ENCODE results near the gene ITK. TPM values are rescaled to one million over a fixed set of nuclear protein-coding genes. Genes with fewer than 3 reads are reported as not detected.

ITK gene
- total and polyA plus RNA-seq, 2 experiments from 2014 or later = 0.08 TPM; not detected in 1

DNA sequence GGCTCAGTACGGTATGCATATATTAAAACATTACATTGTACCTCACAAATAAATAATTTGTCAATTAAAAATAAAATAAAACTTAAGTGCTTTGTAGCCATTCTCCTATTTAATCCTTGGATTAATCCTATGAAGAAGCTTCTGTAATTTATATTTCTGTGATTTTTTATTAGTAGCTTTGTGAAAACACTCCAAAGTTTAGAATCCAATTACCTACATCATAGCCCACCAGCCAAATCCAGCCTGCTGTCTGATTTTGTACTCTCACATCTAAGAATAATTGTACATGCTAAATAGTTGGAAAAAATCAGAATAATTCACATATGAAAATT lies 48.4 kb upstream of the ITK start (continued):
- TF ChIP-seq ETS1 (IDR thresholded peaks at IDR 0.05) (no peak), ZNF331 (CRISPR knock-in tag; IDR thresholded peaks at IDR 0.05; ENCODE audit: low read depth) (no peak), EZH2phosphoT487 (IDR thresholded peaks at IDR 0.05; ENCODE audit: unreplicated experiment) (no peak), STAT1 (IDR thresholded peaks at IDR 0.05; ENCODE audit: unreplicated experiment) (no peak)
- TF ChIP-seq, protein P1, sequence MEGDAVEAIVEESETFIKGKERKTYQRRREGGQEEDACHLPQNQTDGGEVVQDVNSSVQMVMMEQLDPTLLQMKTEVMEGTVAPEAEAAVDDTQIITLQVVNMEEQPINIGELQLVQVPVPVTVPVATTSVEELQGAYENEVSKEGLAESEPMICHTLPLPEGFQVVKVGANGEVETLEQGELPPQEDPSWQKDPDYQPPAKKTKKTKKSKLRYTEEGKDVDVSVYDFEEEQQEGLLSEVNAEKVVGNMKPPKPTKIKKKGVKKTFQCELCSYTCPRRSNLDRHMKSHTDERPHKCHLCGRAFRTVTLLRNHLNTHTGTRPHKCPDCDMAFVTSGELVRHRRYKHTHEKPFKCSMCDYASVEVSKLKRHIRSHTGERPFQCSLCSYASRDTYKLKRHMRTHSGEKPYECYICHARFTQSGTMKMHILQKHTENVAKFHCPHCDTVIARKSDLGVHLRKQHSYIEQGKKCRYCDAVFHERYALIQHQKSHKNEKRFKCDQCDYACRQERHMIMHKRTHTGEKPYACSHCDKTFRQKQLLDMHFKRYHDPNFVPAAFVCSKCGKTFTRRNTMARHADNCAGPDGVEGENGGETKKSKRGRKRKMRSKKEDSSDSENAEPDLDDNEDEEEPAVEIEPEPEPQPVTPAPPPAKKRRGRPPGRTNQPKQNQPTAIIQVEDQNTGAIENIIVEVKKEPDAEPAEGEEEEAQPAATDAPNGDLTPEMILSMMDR (conservative IDR thresholded peaks at IDR 0.05; ENCODE audit: low read depth in 2 of 2) = no peak

DNA sequence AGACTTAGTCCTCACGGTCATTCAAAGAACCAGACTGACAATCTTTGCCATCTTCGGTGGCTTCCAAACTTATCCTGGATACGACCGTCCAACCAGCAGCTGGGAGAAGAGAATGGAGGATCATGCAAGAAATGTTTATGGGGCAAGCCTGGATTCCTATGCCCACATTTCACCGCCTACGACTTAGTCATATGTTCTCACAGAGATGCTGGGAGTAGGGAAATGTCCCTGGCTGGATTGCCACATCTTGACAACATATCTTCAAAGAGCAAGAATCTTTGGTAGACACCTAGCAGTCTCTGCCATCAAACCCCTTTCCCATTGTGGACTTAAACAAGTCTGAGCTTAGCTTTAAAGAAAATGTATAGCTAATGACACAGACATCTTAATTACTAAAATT lies 42.9 kb upstream of the ITK start:
- H3K27ac Mint-ChIP-seq = no peak overlapping the region
- TF ChIP-seq CREB1 (CRISPR knock-in tag; IDR thresholded peaks at IDR 0.05; ENCODE audit: low read depth) (no peak), EZH2 (IDR thresholded peaks at IDR 0.05; ENCODE audit: low read depth, unreplicated experiment) (no peak), ZNF331 (CRISPR knock-in tag; IDR thresholded peaks at IDR 0.05; ENCODE audit: low read depth) (no peak), ZNF114 (CRISPR knock-in tag; IDR thresholded peaks at IDR 0.05) (no peak), POLR2AphosphoS5 (IDR thresholded peaks at IDR 0.05; ENCODE audit: low read depth) (no peak), JUNB (IDR thresholded peaks at IDR 0.05; ENCODE audit: unreplicated experiment) (no peak), NANOG (IDR thresholded peaks at IDR 0.05; ENCODE audit: borderline replicate concordance) (no peak)
- TF ChIP-seq, protein P1 (conservative IDR thresholded peaks at IDR 0.05; ENCODE audit: low read depth in 2 of 2) = no peak
- TF ChIP-seq, protein P2, sequence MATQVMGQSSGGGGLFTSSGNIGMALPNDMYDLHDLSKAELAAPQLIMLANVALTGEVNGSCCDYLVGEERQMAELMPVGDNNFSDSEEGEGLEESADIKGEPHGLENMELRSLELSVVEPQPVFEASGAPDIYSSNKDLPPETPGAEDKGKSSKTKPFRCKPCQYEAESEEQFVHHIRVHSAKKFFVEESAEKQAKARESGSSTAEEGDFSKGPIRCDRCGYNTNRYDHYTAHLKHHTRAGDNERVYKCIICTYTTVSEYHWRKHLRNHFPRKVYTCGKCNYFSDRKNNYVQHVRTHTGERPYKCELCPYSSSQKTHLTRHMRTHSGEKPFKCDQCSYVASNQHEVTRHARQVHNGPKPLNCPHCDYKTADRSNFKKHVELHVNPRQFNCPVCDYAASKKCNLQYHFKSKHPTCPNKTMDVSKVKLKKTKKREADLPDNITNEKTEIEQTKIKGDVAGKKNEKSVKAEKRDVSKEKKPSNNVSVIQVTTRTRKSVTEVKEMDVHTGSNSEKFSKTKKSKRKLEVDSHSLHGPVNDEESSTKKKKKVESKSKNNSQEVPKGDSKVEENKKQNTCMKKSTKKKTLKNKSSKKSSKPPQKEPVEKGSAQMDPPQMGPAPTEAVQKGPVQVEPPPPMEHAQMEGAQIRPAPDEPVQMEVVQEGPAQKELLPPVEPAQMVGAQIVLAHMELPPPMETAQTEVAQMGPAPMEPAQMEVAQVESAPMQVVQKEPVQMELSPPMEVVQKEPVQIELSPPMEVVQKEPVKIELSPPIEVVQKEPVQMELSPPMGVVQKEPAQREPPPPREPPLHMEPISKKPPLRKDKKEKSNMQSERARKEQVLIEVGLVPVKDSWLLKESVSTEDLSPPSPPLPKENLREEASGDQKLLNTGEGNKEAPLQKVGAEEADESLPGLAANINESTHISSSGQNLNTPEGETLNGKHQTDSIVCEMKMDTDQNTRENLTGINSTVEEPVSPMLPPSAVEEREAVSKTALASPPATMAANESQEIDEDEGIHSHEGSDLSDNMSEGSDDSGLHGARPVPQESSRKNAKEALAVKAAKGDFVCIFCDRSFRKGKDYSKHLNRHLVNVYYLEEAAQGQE (IDR thresholded peaks at IDR 0.05; ENCODE audit: unreplicated experiment) = no peak

More for the DNA sequence above, 42.9 kb upstream of the ITK start:
- Histone ChIP-seq H3K4me1 (ENCODE audit: insufficient read depth) (no peaks in the 10 kb centered on the region; the same call in 1 of the 2 replicates), H3K9me2 (ENCODE audit: insufficient read depth) (no peaks in the 10 kb centered on the region), H3K27me3 (ENCODE audit: insufficient read depth) (no peaks in the 10 kb centered on the region), H3K36me3 (ENCODE audit: insufficient read depth) (peaks cover 5% of the 10 kb centered on the region), H3K4me3 (no peak overlapping the region), H3K27ac (ENCODE audit: low read depth) (no peak overlapping the region), H2AFZ (no peak overlapping the region), H3K4me2 (no peak overlapping the region), H4K20me1 (replicated peaks; ENCODE audit: insufficient read depth) (0 out of 2 replicates have a peak, but pooled peaks cover 2% of the 10 kb centered on the region), H3F3A (replicated peaks; ENCODE audit: low read depth) (no peaks in the 10 kb centered on the region), H3K79me2 (replicated peaks; ENCODE audit: insufficient read depth) (peaks cover 36% of the 10 kb centered on the region)
- no peaks in the 10 kb centered on the region for H3K9me3 Mint-ChIP-seq
- H3K36me3 Mint-ChIP-seq (ENCODE audit: low read depth) = peaks cover 35% of the 10 kb centered on the region
- DNase-seq (ENCODE audit: low spot score) = no peak
- peaks cover 1% of the 10 kb centered on the region for H3K27me3 Mint-ChIP-seq (ENCODE audit: insufficient read depth, low read depth, poor library complexity)
- no peak overlapping the region for H3K4me3 Mint-ChIP-seq
- no peak for ATAC-seq
- H3K4me1 Mint-ChIP-seq = peaks cover 5% of the 10 kb centered on the region; the same call in 2 of the 3 replicates
